NCI-H146 treated with DMSO at 0.1 percent for 48 hours (cell line): ENCODE measurements around the gene OR6C3.
"Not testable (repeated sequence)": the region's sequence is repeated elsewhere in the genome, so short reads cannot be mapped to it uniquely, and the experiment has no call there.

ENCODE experiments used
- DNase-seq: peaks from one replicate; lab custom pipeline; 2025; ENCODE audit not compliant: unreplicated experiment; lab: John Stamatoyannopoulos, UW

OR6C3 gene

DNA sequence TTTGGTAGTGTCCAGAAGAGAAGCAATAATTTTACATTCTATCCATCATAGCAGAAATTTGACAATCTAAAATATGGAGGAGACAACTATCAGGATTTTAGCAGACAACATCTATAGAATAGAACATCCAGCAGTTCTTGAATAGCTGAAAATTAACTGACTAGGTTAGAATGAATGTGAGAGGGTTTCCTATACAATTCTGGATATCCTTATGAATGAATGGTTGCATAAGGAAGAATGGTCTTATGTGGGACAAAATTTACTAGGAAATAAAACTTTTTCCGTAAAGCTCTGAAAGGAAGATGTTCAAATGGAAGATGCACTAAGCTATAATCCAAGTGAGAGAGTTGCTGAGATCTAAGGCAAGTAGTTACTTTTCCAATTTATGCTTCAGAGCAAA, at the start of gene OR6C3:
TSS of gene OR6C3 (plus strand) at position 301 of the 400 bp plus-strand sequence. CDS start 955 bp downstream, outside the sequence.
- DNase-seq = no peak

DNA sequence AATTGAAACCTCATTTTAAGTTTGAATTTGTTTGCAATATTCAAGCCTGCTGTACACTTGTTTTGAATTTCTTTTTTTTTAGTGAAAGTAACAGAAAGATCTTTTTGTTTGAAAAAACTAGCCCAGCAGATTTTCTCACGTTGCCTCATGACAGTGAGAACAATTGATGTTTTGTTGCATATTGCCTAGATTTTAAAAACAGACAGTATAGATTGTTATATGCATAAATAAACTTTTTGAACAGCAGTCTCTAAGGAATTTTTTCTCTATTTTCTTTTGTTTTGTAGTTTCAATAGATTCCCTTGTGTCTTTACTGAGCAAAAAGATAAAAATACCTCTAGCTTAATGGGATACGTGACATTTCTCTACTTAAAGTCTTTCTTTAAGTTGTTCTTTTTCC, 49.6 kb upstream of the OR6C3 start:
- DNase-seq = no peak

DNA sequence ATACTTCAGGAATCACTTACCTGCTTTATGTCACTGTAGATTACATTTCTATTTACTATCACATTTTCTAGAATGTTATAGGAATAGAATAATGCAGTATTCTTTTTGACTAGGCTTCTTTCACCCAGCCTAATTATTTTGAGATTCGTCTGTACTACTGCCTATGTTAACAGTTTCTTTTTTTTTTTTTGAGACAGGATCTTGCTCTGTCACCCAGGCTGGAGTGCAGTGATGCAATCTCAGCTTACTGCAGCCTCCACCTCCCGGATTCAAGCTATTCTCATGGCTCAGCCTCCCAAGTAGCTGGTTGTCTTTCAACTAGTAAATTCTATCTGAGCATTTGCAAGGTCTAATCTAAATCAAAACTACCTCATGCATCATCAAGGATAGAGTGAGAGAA, 40.5 kb upstream of the OR6C3 start:
- no peak for DNase-seq

DNA sequence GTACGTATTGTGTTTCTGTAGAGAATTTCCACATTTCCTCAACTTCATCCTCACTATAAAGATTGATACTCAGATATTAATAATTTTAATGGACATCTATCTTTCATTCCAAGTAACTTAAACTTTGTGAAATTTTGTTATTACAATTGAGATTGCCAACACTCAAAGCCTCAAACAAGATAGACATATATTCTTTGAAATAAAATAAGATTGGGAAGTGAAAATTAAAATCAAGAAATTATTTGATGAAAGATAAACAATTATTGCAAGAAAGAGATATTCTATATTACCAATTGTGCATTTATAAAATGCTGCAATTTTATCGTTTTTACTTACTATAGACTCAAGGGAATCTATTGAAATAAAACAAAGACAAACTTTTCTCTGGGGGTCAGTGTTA, 34.1 kb upstream of the OR6C3 start, which contains the start of gene OR6C6:
TSS of gene OR6C6 (minus strand) at position 101 of the 400 bp plus-strand sequence. CDS start 1,337 bp downstream, outside the sequence.
- DNase-seq = no peak

DNA sequence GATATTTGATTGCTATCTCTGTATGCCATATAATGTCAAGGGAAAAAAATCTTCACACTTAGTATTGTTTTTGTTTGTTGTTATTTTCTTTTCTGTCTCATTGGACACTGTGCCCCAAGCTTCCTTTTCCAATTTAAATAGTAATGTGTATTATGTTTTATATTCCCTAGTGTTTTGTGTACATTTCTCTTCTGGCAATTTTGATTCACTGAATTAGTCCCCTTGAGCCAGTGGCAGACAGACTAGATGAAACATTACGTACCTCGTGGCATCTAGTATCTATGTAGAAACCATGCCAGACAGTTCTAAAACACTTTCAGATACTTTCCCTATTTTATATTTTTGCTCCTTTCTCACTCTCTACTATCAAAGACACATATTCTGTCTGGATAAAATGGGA, 16.5 kb upstream of the OR6C3 start, which contains the start of gene OR6C1:
TSS of gene OR6C1 (plus strand) at position 301 of the 400 bp plus-strand sequence. CDS start 6,257 bp downstream, outside the sequence.
- DNase-seq = no peak

DNA sequence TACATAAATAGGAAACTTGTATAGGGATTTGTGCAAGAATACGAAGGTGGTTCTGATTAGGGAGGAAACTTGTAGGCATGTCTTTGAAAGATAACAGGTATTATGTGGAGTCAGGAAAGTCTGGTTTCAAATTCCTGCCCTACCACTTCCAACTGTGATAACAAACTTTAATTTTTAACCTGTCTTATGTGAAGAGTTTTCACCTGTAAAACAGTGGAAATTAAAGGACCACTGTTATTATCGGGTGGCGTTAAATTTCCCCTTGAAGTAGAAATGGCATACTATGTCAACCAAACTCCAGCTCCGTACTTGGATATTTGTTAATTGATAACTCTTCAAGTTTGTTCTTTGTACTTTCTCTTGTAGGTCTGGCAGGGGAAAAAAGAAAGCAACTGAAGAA, 10.3 kb upstream of the OR6C3 start:
- no peak for DNase-seq

DNA sequence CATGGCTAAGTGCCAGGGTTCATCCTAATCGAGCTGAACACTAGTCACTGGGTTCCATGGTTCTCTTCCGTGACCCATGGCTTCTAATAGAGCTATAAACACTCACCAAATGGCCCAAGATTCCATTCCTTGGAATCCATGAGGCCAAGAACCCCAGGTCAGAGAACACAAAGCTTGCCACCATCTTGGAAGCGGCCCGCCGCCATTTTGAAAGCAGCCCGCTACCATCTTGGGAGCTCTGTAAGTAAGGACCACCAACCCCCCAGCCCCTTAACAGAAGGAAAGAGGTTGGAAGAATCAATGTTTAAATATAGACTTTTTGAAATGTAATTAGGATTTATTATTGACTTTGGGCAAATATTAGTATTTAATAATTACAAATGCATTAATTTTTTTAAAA, 4.7 kb upstream of the OR6C3 start:
- not testable (repeated sequence) for DNase-seq

DNA sequence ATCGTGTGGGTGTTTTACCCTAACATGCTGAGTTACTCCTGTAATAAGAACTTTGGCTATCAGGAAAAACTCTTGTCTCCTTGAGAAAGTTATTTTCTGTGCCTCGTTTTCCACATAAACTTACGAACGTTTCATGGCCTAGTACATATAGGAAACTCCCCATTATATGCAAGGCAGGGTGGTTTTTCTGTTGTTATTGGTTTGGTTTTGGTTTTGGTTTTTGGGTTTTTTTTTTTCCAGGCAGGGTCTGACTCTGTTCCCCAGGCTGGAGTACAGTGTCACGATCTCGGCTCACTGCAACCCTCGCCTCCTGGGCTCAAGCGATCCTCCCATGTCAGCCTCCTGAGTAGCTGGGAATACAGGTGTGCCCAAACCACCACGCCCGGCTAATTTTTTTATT, 5.5 kb downstream of the OR6C3 start:
- no peak for DNase-seq

DNA sequence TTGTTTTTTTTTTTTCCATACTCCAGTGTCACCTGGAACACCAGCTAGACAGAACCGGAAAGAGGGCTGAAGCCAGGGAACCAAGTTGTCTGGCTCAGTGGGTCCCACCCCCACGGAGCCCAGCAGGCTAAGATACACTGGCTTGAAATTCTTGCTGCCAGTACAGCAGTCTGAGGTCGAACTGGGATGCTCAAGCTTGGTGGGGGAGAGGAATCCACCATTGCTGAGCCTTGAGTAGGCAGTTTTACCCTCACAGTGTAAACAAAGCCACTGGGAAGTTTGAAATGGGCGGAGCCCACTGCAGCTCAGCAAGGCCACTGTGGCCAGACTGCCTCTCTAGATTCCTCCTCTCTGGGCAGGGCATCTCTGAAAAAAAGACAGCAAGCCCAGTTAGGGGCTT, 24.8 kb downstream of the OR6C3 start:
- not testable (repeated sequence) for DNase-seq

DNA sequence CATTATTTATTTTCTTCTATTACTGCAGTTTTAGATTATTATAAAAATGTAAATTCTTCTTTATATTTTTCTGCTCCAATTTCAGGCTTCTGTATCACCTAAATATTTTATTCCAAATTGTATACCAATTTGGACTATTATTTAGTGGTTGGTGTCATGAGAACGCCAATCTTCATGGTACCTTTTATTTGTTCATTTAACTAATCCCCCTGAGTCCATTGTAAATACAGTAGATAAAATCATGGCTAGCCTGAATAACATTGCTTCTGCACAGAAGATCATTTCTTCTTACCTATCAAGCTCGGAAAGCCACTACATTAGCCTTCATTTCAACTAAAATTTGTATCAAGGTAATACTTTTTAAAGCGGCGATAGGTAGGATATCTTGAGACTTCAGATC, 32.1 kb downstream of the OR6C3 start, which contains the start of gene OR6C75:
TSS of gene OR6C75 (plus strand) at position 301 of the 400 bp plus-strand sequence. CDS start 2,136 bp downstream, outside the sequence.
- no peak for DNase-seq

DNA sequence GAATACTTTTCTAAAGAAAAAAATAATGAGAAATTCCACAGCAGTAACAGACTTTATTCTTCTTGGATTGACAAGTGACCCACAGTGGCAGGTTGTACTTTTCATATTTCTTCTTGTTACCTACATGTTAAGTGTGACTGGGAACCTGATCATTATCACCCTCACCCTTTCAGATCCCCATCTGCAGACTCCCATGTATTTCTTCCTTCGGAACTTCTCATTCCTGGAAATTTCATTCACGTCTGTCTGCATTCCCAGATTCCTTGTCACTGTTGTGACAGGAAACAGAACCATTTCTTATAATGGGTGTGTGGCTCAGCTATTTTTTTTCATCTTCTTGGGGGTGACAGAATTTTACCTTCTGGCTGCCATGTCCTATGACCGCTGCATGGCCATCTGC, 34.5 kb downstream of the OR6C3 start:
- DNase-seq = no peak

DNA sequence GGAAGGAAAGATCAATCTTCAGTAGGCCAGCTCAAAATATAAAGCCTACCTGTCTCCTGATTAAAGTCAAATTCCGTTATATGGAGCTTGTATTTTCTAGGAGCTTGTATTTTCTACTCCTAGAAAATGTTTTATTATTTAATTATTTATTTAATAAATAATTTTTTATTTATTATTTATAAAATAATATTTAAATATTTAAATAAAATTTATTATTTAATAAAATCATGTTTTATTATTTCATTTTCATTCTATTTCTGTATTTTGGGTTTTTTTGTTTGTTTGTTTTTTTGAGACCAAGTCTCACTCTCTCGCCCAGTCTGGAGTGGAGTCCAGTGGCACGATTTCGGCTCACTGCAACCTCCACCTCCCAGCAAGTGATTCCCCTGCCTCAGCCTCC, 42.0 kb downstream of the OR6C3 start:
- DNase-seq = no peak
